CD4-positive, alpha-beta T cell treated with Interleukin-15 for 1 hour (primary cell): ENCODE results near the gene SH3TC1.

Experiments
- DNase-seq: peaks from one replicate; pipeline ENCODE4 v3.0.0-alpha.2; 2020

SH3TC1 gene

GRCh38 chr4:8164194-8164565 is 34.9 kb upstream of the SH3TC1 start:
- no peak for DNase-seq

GRCh38 chr4:8164687-8165086 is 34.4 kb upstream of the SH3TC1 start:
- no peak for DNase-seq

- no peak for DNase-seq
Measured at GRCh38 chr4:8165374-8165896, 33.7 kb upstream of the SH3TC1 start.

- DNase-seq, result no peak
Measured at GRCh38 chr4:8167291-8167690, 31.8 kb upstream of the SH3TC1 start.

- DNase-seq, result peak; percentile 62
Measured at GRCh38 chr4:8167815-8168214, 31.3 kb upstream of the SH3TC1 start.

GRCh38 chr4:8168232-8168631 is 30.9 kb upstream of the SH3TC1 start:
- no peak for DNase-seq

- no peak for DNase-seq
Measured at GRCh38 chr4:8168832-8169598, 30.1 kb upstream of the SH3TC1 start.

- DNase-seq, result no peak
Measured at GRCh38 chr4:8169763-8170162, 29.3 kb upstream of the SH3TC1 start.

- DNase-seq, result no peak
Measured at GRCh38 chr4:8170341-8170740, 28.7 kb upstream of the SH3TC1 start.

- no peak for DNase-seq
Measured at GRCh38 chr4:8171266-8171665, 27.8 kb upstream of the SH3TC1 start.

- peak; percentile 50 for DNase-seq
Measured at GRCh38 chr4:8171984-8172924, 26.8 kb upstream of the SH3TC1 start.

GRCh38 chr4:8173492-8174242 is 25.4 kb upstream of the SH3TC1 start:
- no peak for DNase-seq

- no peak for DNase-seq
Measured at GRCh38 chr4:8174970-8175369, 24.1 kb upstream of the SH3TC1 start.

- no peak for DNase-seq
Measured at GRCh38 chr4:8175686-8176085, 23.4 kb upstream of the SH3TC1 start.

GRCh38 chr4:8176547-8177399 is 22.3 kb upstream of the SH3TC1 start:
- peak; percentile 58 for DNase-seq

GRCh38 chr4:8177552-8177951 is 21.5 kb upstream of the SH3TC1 start:
- DNase-seq, result no peak

GRCh38 chr4:8177956-8178355 is 21.1 kb upstream of the SH3TC1 start:
- DNase-seq, result no peak

- no peak for DNase-seq
Measured at GRCh38 chr4:8179074-8179473, 20.0 kb upstream of the SH3TC1 start.

GRCh38 chr4:8179771-8180170 is 19.3 kb upstream of the SH3TC1 start:
- no peak for DNase-seq

GRCh38 chr4:8180310-8181093 is 18.6 kb upstream of the SH3TC1 start:
- no peak for DNase-seq

- no peak for DNase-seq
Measured at GRCh38 chr4:8181119-8181518, 18.0 kb upstream of the SH3TC1 start.
